OCI-M1 (cell line): ENCODE data around the gene HS3ST5.
"Not testable (repeated sequence)": the region's sequence is repeated elsewhere in the genome, so short reads cannot be mapped to it uniquely, and the experiment has no call there.

Experiments used
- DNase-seq: peaks from one replicate; lab custom pipeline; 2025; lab: John Stamatoyannopoulos, UW

HS3ST5 gene

GRCh38 chr6:114151064-114151690 is 191.6 kb downstream of the HS3ST5 start:
- no peak for DNase-seq

GRCh38 chr6:114149182-114149581 is 193.6 kb downstream of the HS3ST5 start:
- not testable (repeated sequence) for DNase-seq

- no peak for DNase-seq
These were observed 197.7 kb downstream of the HS3ST5 start for GRCh38 chr6:114144887-114145851.

GRCh38 chr6:114142258-114142657 is 200.6 kb downstream of the HS3ST5 start:
- DNase-seq: no peak

- DNase-seq: no peak
These were observed 202.4 kb downstream of the HS3ST5 start for GRCh38 chr6:114140416-114140815.

- no peak for DNase-seq
These were observed 204.1 kb downstream of the HS3ST5 start for GRCh38 chr6:114138577-114139248.

- no peak for DNase-seq
These were observed 207.4 kb downstream of the HS3ST5 start for GRCh38 chr6:114135363-114135971.

- DNase-seq: no peak
These were observed 209.0 kb downstream of the HS3ST5 start for GRCh38 chr6:114133816-114134215.

- no peak for DNase-seq
These were observed 210.9 kb downstream of the HS3ST5 start for GRCh38 chr6:114131945-114132344.

- DNase-seq: no peak
These were observed 217.2 kb downstream of the HS3ST5 start for GRCh38 chr6:114125576-114125975.

- no peak for DNase-seq
These were observed 220.7 kb downstream of the HS3ST5 start for GRCh38 chr6:114121913-114122662.

GRCh38 chr6:114119056-114119455 is 223.8 kb downstream of the HS3ST5 start:
- no peak for DNase-seq

GRCh38 chr6:114115652-114116051 is 227.2 kb downstream of the HS3ST5 start:
- DNase-seq: no peak

- peak; percentile 88 for DNase-seq
These were observed 234.5 kb downstream of the HS3ST5 start for GRCh38 chr6:114108119-114109002.

GRCh38 chr6:114106020-114106419 is 236.8 kb downstream of the HS3ST5 start:
- no peak for DNase-seq

GRCh38 chr6:114101255-114101654 is 241.6 kb downstream of the HS3ST5 start:
- DNase-seq: no peak

GRCh38 chr6:114100215-114100994 is 242.4 kb downstream of the HS3ST5 start:
- no peak for DNase-seq

GRCh38 chr6:114096561-114097172 is 246.2 kb downstream of the HS3ST5 start:
- peak; percentile 80 for DNase-seq

GRCh38 chr6:114092943-114093342 is 249.9 kb downstream of the HS3ST5 start:
- DNase-seq: no peak
